GM18861 (cell line): ENCODE results near the gene C16orf74.

Source experiments
- ATAC-seq: cut with Tn5 transposase; IDR thresholded peaks from one replicate; pipeline ENCODE4 v1.9.1; 2021; ENCODE audit not compliant: unreplicated experiment

C16orf74 gene

DNA sequence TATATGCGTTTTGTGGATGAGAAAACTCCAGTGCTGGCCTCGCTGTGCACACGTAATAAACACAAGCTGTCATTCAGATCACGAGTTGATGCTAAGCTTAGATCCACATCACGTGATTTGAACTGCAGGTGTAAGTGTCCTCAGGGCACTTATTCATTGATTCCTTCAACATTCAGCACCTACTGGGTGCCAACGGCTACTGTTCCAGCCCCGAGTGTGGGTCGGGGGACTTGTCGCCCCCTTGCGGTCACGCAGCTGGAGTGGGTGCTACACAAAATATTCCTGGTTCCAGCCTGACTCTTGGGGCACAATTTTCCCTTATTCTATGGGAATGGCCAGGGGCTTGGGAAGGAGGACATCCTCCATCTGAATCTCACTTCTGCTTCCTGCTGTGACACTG, 32.2 kb downstream of the C16orf74 start:
- ATAC-seq = no peak

DNA sequence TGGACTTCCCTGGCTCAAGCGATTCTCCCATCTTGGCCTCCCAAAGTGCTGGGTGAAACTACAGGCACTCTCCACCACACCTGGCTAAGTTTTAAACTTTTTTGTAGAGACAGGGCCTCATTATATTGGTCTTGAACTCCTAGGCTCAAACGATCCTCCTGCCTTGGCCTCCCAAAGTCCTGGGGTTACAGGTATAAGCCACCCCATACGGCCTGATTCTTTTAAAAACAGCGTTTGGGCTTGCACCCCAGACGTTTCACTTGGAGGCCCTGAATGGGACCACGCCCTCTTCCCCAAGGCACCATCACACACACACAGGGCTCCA, 32.8 kb downstream of the C16orf74 start:
- ATAC-seq = no peak

DNA sequence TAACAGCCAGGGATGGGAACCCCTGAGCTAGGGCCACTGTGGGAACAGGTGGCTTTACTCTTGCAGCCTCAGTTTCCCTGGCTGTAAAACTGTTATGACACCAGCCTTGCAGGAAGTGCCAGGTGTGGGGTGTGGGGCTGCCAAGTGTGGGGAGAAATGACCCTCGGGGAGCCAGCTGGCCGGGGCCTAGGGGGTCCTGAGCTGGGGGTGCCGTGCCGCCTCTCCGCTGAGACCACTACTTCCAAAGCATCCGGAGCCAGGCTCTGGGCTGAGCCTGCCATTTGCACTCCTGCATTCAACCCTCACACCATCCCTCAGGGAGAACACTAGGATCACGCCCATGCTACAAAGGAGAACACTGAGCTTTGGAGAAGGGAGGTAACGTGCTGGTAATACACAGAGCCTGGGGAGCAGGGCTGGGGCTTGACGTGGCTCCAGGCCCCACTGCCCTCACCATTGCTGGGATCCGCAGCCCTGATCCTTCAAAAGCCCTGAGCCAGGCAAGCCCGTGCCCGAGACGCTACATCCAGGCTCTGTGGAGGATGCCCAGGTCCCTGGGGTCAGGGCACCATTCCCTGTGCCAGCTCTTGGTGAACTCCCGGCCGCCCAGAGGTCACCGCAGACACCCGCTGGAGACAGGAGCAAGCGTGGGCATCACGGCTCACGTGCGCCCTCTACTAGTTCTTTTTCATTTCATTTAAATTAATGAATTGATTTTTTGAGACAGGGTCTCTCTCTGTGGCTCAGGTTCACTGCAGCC, 33.3 kb downstream of the C16orf74 start:
- no peak for ATAC-seq

DNA sequence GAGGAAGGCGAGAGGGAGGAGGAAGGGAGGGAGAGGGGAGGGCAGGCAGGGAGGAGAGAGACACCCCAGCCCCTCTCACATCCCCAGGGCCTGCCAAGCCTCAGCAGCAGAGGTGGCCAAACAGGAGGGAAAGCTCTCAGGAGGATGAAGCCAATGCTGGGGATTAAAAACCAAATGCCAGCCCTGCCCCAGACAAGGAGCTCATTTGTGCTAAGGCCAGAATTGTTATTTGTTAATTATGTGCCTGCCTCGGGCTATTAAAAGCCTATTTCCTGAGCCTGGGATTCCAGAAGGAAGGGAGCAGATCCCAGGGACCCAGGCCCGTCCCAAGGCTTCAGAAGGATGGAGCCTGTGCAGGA, 34.2 kb downstream of the C16orf74 start:
- ATAC-seq = no peak

DNA sequence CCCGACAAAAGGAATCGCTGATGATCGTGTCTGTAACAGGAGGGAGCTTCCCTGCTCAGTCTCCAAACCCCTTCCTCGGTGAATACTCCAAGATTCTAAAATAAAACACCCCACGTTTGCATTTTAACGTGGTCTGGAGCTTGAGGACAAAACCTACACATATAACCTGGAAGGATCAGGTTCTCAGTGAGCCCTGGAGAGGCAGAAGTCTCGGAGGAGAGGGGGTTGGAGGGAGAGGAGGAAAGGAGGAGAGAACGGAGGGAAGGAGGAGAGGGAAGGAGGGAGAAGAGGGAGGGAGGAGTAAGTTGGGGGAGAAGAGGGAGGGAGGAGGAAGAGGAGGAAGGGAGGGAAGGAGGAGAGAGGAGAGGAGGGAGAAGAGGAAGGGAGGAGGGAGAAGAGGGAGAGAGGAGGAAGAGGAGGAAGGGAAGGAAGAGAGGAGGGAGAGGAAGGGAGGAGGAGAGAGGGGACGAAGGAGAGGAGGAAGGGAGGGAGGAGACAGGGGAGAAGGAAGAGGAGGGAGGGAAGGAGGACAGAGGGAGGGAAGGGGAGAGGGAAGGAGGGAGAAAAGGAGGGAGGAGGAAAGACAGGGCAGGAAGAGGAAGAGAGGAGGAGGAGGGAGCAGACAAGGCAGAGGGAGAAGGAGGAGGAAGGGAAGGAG, 34.7 kb downstream of the C16orf74 start:
- ATAC-seq = no peak

DNA sequence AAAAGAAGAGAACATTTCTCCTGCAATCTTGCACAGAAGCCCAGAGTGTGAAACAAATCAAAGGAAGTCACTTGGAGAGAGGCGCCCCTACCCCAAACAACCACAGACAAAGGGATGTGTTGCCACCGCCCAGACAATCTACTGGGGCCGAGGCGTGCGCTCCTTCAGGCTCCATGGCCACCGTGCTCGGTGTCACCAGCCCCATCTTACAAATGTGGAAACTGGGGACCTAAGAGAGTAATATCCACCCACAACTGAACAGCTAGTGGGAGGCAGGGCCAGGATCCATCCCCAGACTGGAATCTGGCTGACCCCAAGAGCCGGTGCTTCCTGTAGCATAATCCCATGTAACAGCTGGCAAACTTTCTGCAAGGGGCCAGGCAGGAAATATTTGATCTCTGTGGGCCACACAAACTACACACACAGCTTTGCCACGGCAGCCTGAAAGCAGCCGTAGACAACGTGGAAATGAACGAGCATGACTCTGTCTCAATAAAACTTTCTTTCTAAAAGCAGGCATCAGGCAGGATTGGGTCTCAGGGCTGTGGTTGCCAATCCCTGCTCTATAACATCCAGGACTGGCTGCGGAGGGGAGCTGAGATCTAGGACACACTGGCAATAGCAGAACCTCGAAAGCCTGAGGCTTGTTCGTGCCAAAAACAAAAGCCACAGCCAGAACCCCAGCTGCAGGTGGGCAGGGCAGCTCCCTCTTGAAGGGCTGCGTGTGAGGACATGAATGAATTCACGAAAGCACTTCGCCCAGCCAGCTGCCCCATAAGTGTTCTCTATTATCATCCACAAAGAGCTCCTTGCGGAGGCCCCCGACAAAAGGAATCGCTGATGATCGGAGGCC, 35.5 kb downstream of the C16orf74 start:
- no peak for ATAC-seq

DNA sequence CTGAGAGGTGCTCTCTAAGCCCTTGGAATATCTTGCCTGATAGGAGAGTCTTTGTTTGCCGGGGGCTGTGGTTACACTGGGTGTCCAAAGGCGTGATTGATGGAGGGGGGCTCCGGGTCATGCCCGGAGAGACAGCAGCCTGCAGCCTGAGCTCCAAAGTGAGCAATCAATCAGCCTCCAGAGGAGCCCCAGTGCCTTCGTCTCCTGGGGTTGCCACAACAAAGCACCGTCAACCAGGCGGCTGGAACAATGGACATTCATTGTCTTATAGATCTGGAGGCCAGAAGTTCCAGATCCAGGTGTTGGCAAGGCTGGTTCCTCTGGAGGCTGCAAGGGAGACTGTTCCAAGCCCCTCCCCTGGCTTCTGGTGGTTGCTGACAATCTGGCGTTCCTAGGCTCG, 38.1 kb downstream of the C16orf74 start:
- no peak for ATAC-seq

DNA sequence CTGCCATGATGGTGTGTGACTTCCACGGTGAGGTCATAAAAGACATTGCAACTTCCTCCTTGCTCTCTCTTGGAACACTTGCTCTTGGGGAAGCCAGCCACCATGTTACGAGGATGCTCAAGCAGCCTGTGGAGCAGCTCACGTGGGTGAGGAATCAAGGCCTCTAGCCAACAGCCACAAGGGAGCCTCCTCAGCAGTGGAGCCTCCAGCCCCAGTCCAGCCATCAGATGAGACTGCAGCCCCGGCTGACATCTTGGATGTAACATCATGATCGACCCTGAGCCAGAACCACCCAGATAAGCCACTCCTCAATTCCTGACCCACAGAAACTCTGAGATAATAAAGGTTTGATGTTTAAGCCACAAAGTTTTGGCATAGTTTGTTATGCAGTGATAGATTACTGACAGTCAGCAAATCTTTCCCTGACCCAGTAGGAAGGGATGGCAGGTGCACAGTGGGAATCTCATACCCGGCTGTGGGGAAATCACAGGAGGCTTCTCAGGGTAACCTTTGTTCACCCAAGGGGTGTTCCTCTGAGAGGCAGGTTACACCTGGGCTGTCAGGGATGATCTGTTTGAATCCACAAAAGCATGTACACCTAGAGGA, 38.8 kb downstream of the C16orf74 start:
- no peak for ATAC-seq

DNA sequence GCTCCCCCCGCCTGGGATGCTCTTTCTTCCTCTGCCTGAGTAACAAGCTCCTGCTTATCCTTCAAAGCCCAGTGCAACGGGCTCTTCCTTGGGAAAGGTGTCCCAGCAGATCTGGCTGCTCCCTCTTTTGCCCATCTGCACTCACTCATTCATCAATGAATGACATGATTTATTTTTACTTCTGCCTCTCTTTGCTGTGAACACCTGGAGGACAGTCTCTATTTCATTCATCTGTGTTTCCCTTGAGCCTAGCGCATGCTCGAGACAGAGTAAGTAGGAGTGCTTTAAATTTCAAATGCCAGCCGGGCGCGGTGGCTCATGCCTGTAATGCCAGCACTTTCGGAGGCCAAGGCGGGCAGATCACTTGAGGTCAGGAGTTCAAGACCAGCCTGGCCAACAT, 40.2 kb downstream of the C16orf74 start:
- ATAC-seq = no peak

DNA sequence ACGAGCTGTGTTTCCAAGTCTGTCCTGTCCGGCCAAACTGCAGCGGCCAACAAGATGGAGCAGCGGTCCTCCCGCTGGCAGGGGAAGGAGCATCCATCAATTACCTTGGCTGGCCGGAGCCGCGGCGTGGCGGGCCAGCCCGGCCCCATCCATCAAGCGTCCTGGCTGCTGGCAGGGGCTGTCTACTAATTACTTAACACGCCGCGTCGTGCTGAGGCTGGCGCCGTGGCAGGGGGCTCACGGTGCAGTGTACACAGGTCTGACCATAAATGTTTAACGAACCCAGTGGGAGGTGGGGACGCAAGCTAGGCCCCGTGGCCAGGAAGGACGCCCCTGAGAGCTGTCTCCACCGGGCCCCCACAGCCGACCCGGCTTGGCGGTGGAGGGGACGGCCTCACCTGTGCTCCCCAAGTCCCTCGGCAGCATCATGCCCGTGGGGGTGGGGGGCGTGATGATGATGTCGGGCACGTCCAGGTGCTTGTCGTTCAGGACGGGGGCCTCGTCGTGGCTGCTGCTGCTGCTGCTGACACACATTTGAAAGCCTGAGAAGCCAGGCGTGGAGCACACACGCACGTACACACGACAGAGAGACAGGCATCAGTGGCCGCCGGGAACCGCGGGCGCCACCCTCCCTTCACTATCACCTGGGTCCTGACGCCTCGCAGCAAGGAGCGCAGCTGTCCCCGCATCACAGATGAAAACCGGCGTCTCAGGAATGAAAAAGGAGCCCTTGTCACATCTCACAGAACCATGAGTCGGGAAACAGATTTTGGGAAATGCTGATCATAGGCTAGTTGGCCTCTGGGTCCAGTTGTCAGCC, 40.9 kb downstream of the C16orf74 start:
- ATAC-seq = no peak

DNA sequence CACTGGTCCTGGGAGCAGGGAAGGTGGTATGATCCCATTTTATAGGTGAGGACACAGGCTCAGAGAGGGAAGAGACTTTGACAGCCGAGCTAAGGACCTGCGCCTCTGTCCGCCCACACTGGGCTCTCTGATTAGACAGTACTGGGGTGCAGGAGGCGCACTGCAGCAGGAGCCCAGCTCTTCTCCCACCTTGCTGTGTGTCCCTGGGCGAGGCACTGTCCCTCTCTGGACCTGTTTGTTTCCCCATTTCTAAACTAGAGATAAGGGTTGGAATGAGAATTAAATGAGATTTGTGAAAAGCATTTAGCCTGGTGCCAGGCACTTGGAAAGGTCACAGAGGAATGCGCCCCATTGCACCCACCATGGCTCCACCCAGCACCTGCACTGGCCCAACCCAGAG, 42.6 kb downstream of the C16orf74 start:
- no peak for ATAC-seq

DNA sequence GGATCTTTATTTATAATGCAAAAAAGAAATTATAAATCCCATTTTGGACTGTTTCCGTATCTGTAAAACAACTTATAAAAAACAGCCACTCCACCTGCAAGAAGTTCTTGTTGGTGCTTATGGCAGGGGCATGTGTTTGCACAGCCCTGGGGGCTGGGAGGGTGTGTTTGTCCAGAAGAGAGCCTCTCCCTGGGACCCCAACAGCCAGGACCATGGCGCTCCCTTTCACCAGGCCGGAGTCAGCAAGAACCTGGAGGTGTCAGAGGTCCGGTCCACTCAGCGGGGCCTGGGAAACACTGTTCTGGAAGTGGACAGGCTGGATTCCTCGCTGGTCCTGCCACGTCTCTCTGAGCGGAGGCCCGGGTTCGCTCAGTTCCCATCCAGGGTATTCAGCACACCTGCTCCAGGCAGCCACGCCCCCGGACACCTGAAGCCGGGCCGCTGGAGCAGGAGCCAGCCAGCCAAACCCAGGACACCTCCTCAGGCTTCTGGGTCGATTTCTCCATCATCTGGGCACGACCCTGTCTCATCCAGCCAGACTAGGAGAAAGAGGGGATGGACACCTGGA, 43.3 kb downstream of the C16orf74 start:
- no peak for ATAC-seq

DNA sequence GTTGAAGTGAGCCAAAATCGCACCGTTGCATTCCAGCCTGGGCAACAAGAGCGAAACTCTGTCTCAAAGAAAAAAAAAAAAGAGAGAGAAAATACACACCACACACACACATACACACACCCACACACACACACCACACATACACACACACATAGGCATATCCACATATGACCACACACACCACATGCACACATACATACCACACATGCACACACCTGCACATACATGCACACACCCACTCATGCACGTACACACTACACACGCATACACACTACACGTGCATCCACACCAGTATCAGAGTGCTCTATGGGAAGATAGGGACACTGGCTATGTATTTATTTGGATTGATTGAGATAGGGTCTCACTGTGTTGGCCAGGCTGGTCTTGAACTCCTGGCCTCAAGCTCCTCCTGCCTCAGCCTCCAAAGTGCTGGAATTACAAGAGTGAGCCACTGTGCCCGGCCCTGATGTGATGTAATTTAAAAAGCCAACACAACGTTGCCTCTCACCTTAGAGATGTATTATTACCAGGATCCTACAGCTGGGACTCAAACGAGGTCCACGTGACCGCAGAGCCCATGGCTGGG, 44.4 kb downstream of the C16orf74 start:
- ATAC-seq = no peak

DNA sequence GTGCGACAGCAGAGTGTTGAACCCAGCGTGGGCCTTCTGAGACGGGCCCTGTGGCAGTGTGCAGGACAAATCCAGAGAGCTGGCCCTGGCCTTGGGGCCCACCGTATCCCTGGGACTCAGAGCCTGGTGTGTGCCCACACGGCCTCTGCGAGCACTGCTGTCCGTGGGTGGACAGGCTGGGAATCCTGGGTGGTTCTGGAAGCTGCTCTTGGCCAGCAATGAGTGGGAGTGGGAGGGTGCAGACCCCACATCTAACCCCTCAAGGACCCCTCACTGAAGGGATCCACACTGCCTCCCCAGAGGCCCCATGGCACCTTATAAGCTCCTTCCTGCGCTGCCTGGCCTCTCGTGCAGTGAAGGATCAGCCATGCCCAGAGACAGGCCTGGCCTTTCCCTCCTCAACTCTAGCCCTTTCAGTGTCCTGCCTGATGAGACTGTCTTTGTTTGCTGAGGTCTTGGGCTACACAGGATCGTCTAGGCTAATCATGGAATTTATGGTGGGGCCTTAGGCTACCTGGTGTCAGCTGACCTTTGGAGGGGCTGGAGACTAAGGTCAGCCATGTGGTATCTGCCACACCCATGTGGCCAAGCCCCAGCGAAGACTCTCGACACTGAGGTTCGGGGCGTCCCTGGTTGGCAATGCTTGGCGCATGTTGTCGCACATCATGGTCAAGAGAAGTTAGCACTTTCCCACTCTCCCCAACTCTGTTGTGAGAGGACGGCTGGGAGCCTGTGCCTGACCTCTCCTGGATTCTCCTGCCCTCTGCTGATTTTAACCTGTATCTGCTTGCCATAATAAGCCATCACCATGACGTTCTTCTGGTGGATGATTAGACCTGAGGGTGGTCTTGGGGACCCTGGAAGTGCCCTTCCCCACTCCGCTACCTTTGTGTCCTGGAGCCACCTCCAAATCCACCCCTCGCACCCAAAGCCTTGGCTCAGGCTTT, 45.7 kb downstream of the C16orf74 start:
- no peak for ATAC-seq

DNA sequence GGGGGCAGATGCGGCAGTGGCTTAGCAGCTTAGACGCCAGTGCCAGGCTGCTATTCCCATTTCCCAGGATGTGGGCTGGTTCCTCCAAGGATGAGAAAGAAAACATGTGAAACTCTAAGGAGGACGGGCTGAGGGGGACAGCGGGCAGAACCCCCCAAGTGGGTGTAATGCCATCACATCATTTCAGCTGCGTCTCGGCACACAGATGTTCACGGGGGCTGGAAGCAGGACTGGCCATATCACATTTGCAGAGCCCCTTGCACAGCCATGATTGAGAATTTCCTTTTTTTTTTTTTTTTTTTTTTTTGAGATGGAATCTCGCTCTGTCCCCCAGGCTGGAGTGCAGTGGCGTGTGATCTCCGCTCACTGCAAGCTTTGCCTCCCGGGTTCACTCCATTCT, 46.9 kb downstream of the C16orf74 start:
- ATAC-seq = no peak

DNA sequence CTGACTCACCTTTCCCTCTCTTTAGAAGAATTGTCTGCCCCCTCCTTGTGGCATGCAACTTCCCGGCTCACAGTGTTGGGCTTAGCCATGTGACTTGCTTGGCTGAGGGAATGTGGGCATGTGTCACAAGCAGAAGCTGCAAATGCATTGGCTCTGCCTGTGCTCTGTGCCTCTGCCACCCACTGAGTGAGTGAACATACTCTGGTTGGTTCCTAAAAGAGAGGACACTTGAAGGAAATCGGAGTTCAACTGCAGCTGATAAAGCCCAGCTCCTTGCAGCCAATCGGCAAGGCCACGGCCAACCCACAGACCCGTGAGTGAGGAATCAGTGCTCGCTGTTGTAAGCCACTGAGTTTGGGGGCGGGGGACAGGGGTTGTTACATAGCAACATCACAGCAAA, 51.3 kb downstream of the C16orf74 start:
- no peak for ATAC-seq

DNA sequence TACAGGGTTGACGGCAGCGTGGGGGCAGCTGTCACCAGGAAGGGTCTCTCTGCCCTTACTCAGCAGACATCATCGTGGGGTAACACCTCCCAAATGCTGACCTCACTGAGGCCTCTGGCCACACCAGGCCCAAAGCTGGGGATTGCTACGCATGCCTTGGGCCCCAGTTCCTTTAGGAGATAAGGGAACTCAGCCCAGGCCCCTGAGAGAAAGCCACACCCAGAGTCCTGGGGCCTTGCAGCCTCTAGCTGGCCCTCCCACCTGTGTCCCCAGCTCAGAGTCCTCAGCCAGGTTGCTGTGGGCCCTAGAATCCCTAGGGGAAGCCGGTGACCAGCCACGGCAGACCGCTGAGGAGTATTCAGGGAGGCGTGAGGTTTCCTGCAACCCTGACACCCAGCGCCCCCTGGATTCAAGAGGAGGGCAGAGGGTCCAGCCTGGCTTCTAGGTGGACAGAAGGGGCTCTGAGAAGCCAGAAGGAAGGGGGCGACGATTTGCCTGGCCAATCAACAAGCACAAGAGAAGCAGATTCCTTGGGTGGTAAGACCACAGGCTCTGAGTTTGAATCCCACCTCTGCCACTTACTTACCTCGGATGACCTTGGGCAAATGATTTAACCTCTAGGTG, 51.8 kb downstream of the C16orf74 start:
- no peak for ATAC-seq

DNA sequence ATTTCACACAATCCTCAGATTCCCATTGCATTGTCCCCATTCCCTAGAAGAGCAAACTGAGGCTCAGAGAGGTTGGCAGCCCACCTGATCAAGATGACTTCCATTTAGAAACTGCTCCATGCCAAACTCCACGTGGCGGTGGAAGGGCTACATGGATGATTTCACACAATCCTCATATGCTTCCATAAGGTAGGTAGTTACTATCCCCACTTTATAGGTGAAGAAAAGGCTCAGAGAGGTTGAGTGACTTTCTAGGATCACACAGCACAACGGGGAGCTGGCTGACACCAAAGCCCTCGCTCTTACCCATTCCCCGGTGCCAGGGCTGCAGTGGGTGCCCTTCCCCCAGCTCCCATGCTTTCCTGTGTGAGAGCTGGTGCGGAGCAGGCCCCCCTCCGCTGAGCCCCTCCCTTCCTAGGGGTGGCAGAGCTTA, 52.4 kb downstream of the C16orf74 start:
- no peak for ATAC-seq

DNA sequence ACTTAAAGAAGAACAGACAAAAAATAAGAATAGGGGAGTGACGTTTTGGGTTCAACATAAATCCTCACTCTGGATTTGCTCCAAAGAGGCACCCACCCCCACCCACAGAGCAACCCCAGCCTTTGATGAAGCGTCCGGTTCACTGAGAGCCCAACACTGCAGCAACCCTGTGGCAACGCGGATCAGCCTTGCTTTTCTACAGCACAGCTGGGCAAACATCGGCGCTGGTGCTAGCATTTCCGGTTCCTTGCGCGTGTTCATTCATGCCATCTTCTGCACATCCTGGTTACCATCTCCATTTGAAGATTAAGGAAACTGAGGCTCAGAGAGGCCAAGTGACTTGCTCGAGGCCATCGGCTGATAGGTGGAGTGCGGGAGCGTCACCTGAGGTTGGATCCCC, 53.5 kb downstream of the C16orf74 start:
- ATAC-seq = no peak
